ENCODE data around the gene DAW1.
"Not testable (repeated sequence)": the region's sequence is repeated elsewhere in the genome, so short reads cannot be mapped to it uniquely, and the experiment has no call there.

Gene DAW1

DNA sequence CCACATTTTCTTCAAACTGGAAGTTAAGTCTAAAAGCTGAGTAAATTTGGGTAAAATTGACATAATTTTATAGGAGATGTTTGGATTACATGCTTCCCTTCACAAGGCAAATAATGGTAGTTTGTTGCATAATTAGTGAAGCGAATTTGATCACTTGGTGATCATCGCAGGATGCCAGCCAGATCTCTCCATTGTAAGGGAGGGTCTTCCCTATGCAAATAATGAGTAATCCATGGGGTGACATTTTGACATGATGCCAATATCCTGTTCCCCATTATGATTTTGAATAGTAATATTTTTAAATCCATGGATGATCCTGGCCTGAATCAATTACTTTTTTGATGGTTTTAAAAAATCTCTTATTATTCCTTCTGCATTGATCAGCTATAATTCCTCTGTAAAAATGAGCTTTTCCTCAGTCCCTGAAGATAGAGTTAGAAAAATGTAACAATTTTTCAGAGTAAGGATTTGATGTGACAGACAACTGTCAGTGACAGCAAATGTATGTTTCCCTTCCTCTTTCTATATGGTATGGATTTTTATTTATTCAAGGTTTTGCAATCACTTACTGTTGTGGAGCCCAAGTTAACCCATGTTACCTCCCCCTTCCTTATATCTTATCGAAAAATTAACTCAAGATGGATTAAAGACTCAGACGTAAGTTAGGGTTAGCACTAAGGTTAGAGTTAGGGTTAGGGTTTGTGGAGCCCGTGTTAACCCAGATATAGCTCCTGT is 36.3 kb upstream of the DAW1 start:
- Histone ChIP-seq H3K36me3 (ENCODE audit: control insufficient read depth, insufficient read depth, low read length) (no peaks in the 10 kb centered on the region), H3K4me3 (ENCODE audit: insufficient read depth, low read depth, low read length, poor library complexity, severe bottlenecking) (no peak overlapping the region), H3K27me3 (replicated peaks; ENCODE audit: control insufficient read depth, insufficient read depth, low read length, poor library complexity, severe bottlenecking) (no peaks in the 10 kb centered on the region), H3K4me1 (ENCODE audit: control insufficient read depth, insufficient read depth, low read length, poor library complexity, severe bottlenecking) (no peaks in the 10 kb centered on the region), H3K27ac (ENCODE audit: insufficient read depth, low read length, poor library complexity, severe bottlenecking) (no peak overlapping the region), H3K9me3 (ENCODE audit: control insufficient read depth, low read length) (no peaks in the 10 kb centered on the region)
- DNase-seq, result no peak

- H3K27ac ChIP-seq (ENCODE audit: insufficient read depth, low read length, poor library complexity, severe bottlenecking); DNase-seq; H3K9me3 ChIP-seq (ENCODE audit: control insufficient read depth, low read length); H3K36me3 ChIP-seq (ENCODE audit: control insufficient read depth, insufficient read depth, low read length); H3K4me1 ChIP-seq (ENCODE audit: control insufficient read depth, insufficient read depth, low read length, poor library complexity, severe bottlenecking); H3K27me3 ChIP-seq (replicated peaks; ENCODE audit: control insufficient read depth, insufficient read depth, low read length, poor library complexity, severe bottlenecking); H3K4me3 ChIP-seq (ENCODE audit: insufficient read depth, low read depth, low read length, poor library complexity, severe bottlenecking): not testable (repeated sequence)
These were observed 31.9 kb upstream of the DAW1 start for GRCh38 chr2:227839339-227840129.

DNA sequence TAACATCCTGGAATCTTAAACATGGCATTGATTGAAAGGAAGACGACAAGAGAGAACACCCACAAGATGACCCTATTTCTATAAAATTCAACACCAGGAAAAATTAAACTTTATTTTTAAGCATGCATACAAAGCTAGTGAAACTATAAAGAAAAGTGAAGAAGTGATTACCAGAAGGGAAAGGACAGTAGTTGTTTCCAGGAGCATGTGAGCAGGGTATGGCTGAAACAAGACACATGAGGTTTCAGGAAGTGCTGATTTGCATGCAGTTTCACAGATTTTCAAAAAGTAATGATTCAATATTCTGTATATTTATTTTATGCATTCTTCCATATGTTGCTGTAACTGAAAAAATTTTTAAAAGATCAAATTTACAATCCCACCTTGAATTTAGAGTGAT is 24.6 kb upstream of the DAW1 start:
- Histone ChIP-seq H3K4me1 (ENCODE audit: control insufficient read depth, insufficient read depth, low read length, poor library complexity, severe bottlenecking) (peaks cover 8% of the 10 kb centered on the region), H3K27ac (ENCODE audit: insufficient read depth, low read length, poor library complexity, severe bottlenecking) (peak overlapping the region; percentile 40), H3K9me3 (ENCODE audit: control insufficient read depth, low read length) (no peaks in the 10 kb centered on the region), H3K4me3 (ENCODE audit: insufficient read depth, low read depth, low read length, poor library complexity, severe bottlenecking) (no peak overlapping the region), H3K36me3 (ENCODE audit: control insufficient read depth, insufficient read depth, low read length) (no peaks in the 10 kb centered on the region), H3K27me3 (replicated peaks; ENCODE audit: control insufficient read depth, insufficient read depth, low read length, poor library complexity, severe bottlenecking) (no peaks in the 10 kb centered on the region)
- no peak for DNase-seq

DNA sequence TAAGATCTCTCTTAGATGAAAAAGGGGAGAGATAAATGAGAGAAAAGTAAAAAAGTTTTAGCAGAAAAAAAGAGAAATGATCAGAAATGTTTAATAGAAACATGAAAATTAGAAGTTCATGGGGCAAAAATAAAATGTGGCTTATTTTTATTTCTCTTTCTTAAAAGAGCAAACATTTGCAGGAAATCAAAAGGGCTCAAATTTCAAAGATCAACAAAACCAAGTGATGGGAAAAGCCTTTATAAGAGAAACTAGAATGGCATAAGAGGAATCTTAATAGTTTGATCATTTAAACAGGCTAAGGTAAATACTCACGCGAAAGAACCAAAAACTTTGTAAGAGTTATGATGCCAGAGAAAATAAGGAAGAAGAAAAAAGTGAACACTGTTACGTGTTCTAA is 23.3 kb upstream of the DAW1 start:
- H3K36me3 ChIP-seq (ENCODE audit: control insufficient read depth, insufficient read depth, low read length), result no peaks in the 10 kb centered on the region
- H3K27ac ChIP-seq (ENCODE audit: insufficient read depth, low read length, poor library complexity, severe bottlenecking), result peak overlapping the region; percentile 76
- H3K4me1 ChIP-seq (ENCODE audit: control insufficient read depth, insufficient read depth, low read length, poor library complexity, severe bottlenecking), result peaks cover 8% of the 10 kb centered on the region
- H3K27me3 ChIP-seq (replicated peaks; ENCODE audit: control insufficient read depth, insufficient read depth, low read length, poor library complexity, severe bottlenecking), result no peaks in the 10 kb centered on the region
- H3K4me3 ChIP-seq (ENCODE audit: insufficient read depth, low read depth, low read length, poor library complexity, severe bottlenecking), result peak overlapping the region; percentile 3
- no peak for DNase-seq
- no peaks in the 10 kb centered on the region for H3K9me3 ChIP-seq (ENCODE audit: control insufficient read depth, low read length)

DNA sequence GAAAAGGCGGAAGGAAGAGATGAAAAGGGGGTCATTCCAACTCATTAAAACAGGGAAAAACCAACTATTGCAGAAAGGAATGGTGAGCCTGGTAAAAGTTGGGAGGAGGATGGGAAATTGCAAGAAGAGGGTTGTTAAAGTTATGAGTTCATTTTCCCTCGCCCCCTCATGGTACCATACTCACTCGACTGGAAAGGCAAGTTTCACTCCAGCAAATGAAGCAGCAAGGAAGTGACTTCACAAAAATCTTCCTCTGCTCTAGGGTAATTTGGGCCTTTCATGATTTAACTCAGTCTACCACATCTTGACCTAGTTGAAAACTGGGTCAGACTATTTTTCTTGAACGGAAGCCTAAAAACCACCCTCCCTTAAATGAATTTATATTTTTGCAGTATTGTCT is 22.8 kb upstream of the DAW1 start:
- Histone ChIP-seq H3K27ac (ENCODE audit: insufficient read depth, low read length, poor library complexity, severe bottlenecking) (peak overlapping the region; percentile 76), H3K9me3 (ENCODE audit: control insufficient read depth, low read length) (no peaks in the 10 kb centered on the region), H3K36me3 (ENCODE audit: control insufficient read depth, insufficient read depth, low read length) (no peaks in the 10 kb centered on the region), H3K4me3 (ENCODE audit: insufficient read depth, low read depth, low read length, poor library complexity, severe bottlenecking) (peak overlapping the region; percentile 3), H3K27me3 (replicated peaks; ENCODE audit: control insufficient read depth, insufficient read depth, low read length, poor library complexity, severe bottlenecking) (no peaks in the 10 kb centered on the region), H3K4me1 (ENCODE audit: control insufficient read depth, insufficient read depth, low read length, poor library complexity, severe bottlenecking) (peaks cover 8% of the 10 kb centered on the region)
- DNase-seq, result peak in 2 of 3 donors; percentile 19 to 24

- DNase-seq, result no peak
- H3K36me3 ChIP-seq (ENCODE audit: control insufficient read depth, insufficient read depth, low read length), result no peaks in the 10 kb centered on the region
- H3K4me3 ChIP-seq (ENCODE audit: insufficient read depth, low read depth, low read length, poor library complexity, severe bottlenecking), result no peak overlapping the region
- no peaks in the 10 kb centered on the region for H3K27me3 ChIP-seq (replicated peaks; ENCODE audit: control insufficient read depth, insufficient read depth, low read length, poor library complexity, severe bottlenecking)
- peak overlapping the region; percentile 76 for H3K27ac ChIP-seq (ENCODE audit: insufficient read depth, low read length, poor library complexity, severe bottlenecking)
- no peaks in the 10 kb centered on the region for H3K9me3 ChIP-seq (ENCODE audit: control insufficient read depth, low read length)
- H3K4me1 ChIP-seq (ENCODE audit: control insufficient read depth, insufficient read depth, low read length, poor library complexity, severe bottlenecking), result peaks cover 8% of the 10 kb centered on the region
These were observed 21.5 kb upstream of the DAW1 start for GRCh38 chr2:227849906-227850305.

GRCh38 chr2:227853204-227853629 is 18.2 kb upstream of the DAW1 start:
- Histone ChIP-seq H3K4me1 (ENCODE audit: control insufficient read depth, insufficient read depth, low read length, poor library complexity, severe bottlenecking) (peaks cover 8% of the 10 kb centered on the region), H3K9me3 (ENCODE audit: control insufficient read depth, low read length) (no peaks in the 10 kb centered on the region), H3K27ac (ENCODE audit: insufficient read depth, low read length, poor library complexity, severe bottlenecking) (no peak overlapping the region), H3K27me3 (replicated peaks; ENCODE audit: control insufficient read depth, insufficient read depth, low read length, poor library complexity, severe bottlenecking) (no peaks in the 10 kb centered on the region), H3K4me3 (ENCODE audit: insufficient read depth, low read depth, low read length, poor library complexity, severe bottlenecking) (no peak overlapping the region), H3K36me3 (ENCODE audit: control insufficient read depth, insufficient read depth, low read length) (no peaks in the 10 kb centered on the region)
- DNase-seq, result no peak

DNA sequence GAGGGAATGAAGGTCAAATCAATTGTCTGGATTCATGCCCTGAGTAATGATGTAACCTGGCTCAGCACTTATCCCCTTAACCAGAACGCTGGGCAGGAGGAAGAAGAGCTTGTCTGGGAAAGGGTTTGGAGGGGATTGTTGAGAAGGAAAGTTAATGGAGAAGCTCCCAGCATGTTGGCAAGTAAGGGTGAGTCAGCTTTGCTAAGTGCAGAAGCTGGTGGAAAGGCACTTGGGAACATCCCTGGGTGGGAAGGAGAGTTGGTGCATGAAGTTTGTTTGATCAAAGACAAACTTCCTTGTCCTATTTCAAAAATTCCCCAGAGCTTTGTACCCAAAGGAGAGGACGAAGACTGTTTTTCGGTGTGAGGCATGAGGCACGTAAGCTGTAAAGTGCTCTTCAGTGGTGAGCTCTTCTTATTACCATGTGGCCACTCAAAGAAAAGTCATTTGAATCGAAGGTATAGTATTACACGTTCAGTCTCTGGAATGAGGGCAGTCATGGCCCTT is 17.6 kb upstream of the DAW1 start:
- H3K9me3 ChIP-seq (ENCODE audit: control insufficient read depth, low read length), result no peaks in the 10 kb centered on the region
- no peak overlapping the region for H3K27ac ChIP-seq (ENCODE audit: insufficient read depth, low read length, poor library complexity, severe bottlenecking)
- H3K4me1 ChIP-seq (ENCODE audit: control insufficient read depth, insufficient read depth, low read length, poor library complexity, severe bottlenecking), result peaks cover 8% of the 10 kb centered on the region
- H3K4me3 ChIP-seq (ENCODE audit: insufficient read depth, low read depth, low read length, poor library complexity, severe bottlenecking), result no peak overlapping the region
- DNase-seq, result no peak
- no peaks in the 10 kb centered on the region for H3K36me3 ChIP-seq (ENCODE audit: control insufficient read depth, insufficient read depth, low read length)
- H3K27me3 ChIP-seq (replicated peaks; ENCODE audit: control insufficient read depth, insufficient read depth, low read length, poor library complexity, severe bottlenecking), result no peaks in the 10 kb centered on the region

- H3K27ac ChIP-seq (ENCODE audit: insufficient read depth, low read length, poor library complexity, severe bottlenecking), result no peak overlapping the region
- H3K9me3 ChIP-seq (ENCODE audit: control insufficient read depth, low read length), result no peaks in the 10 kb centered on the region
- H3K27me3 ChIP-seq (replicated peaks; ENCODE audit: control insufficient read depth, insufficient read depth, low read length, poor library complexity, severe bottlenecking), result no peaks in the 10 kb centered on the region
- H3K4me3 ChIP-seq (ENCODE audit: insufficient read depth, low read depth, low read length, poor library complexity, severe bottlenecking), result no peak overlapping the region
- no peaks in the 10 kb centered on the region for H3K36me3 ChIP-seq (ENCODE audit: control insufficient read depth, insufficient read depth, low read length)
- no peaks in the 10 kb centered on the region for H3K4me1 ChIP-seq (ENCODE audit: control insufficient read depth, insufficient read depth, low read length, poor library complexity, severe bottlenecking)
- DNase-seq, result no peak
These were observed 16.0 kb upstream of the DAW1 start for GRCh38 chr2:227855440-227855839.

GRCh38 chr2:227856697-227857096 is 14.7 kb upstream of the DAW1 start:
- no peak for DNase-seq
- H3K9me3 ChIP-seq (ENCODE audit: control insufficient read depth, low read length), result no peaks in the 10 kb centered on the region
- H3K36me3 ChIP-seq (ENCODE audit: control insufficient read depth, insufficient read depth, low read length), result no peaks in the 10 kb centered on the region

More at GRCh38 chr2:227856697-227857096, 14.7 kb upstream of the DAW1 start:
- Histone ChIP-seq H3K4me3 (ENCODE audit: insufficient read depth, low read depth, low read length, poor library complexity, severe bottlenecking) (no peak overlapping the region), H3K27me3 (replicated peaks; ENCODE audit: control insufficient read depth, insufficient read depth, low read length, poor library complexity, severe bottlenecking) (no peaks in the 10 kb centered on the region), H3K27ac (ENCODE audit: insufficient read depth, low read length, poor library complexity, severe bottlenecking) (no peak overlapping the region), H3K4me1 (ENCODE audit: control insufficient read depth, insufficient read depth, low read length, poor library complexity, severe bottlenecking) (no peaks in the 10 kb centered on the region)

Measured in effector memory CD4-positive, alpha-beta T cell (primary cell).